A549 (cell line): Measurements from ENCODE around the gene ZFP57. TPM values are rescaled to one million over a fixed set of nuclear protein-coding genes. Genes with fewer than 3 reads are reported as not detected.

Source experiments
- ATAC-seq, 2 experiments: fragments of 200-7000 bp in 1 of 2; fragments of >200 bp in 1 of 2; cut with Nextera tagmentation in 1 of 2; cut with Tn5 transposase in 1 of 2; 3 replicates each; pipeline versions ENCODE4 v1.8.0 to v1.9.1; 2018 to 2020; ENCODE audit warnings: mild to moderate bottlenecking in 1 of 2, moderate library complexity in 1 of 2
- CTCF ChIA-PET: fragments of 300-600 bp; sonication (Branson Sonifier 250); formaldehyde crosslinking; extraction: SDS; loops from one replicate; lab custom pipeline; 2021; ENCODE audit warnings: antibody characterized with exemption, inconsistent platforms; lab: Yijun Ruan, JAX
- POLR2A ChIA-PET: fragments of 350-600 bp; formaldehyde crosslinking; extraction: SDS; loops from one replicate; lab custom pipeline; 2021; ENCODE audit warnings: antibody characterized with exemption, inconsistent platforms; lab: Yijun Ruan, JAX
- DNase-seq, 2 experiments: peaks; one replicate each; pipeline versions ENCODE4 v3.0.0 to v3.0.0-alpha.2; 2011 to 2016; ENCODE audit warnings: low read depth in 1 of 2, low spot score in 1 of 2
- FAIRE-seq: peaks from 2 replicates; lab custom pipeline; 2011; peaks lifted over from hg19 to GRCh38; lab: Jason Lieb, UNC
- H3K27ac ChIP-seq, 2 experiments: fragments of >200 bp; sonication (Bioruptor Twin); formaldehyde crosslinking; 3 replicates each; pipeline ENCODE4 v1.5.1; 2016 to 2017
- H3K4me1 ChIP-seq: fragments of >200 bp; sonication (Bioruptor Twin); formaldehyde crosslinking; 3 replicates; pipeline ENCODE4 v1.6.1; 2016
- H3K4me2 ChIP-seq: fragments of >200 bp; sonication (Bioruptor Twin); formaldehyde crosslinking; 3 replicates; pipeline ENCODE4 v1.6.1; 2016
- H3K4me3 ChIP-seq: fragments of >200 bp; sonication (Bioruptor Twin); formaldehyde crosslinking; 3 replicates; pipeline ENCODE4 v1.5.1; 2016
- H3K9me3 ChIP-seq: fragments of >200 bp; sonication (Bioruptor Twin); formaldehyde crosslinking; 3 replicates; pipeline ENCODE4 v1.6.1; 2016
- CBX8 ChIP-seq: fragments of 200-600 bp; sonication (generic); IDR thresholded peaks from 2 replicates; pipeline ENCODE4 v1.6.1; 2016
- EHF ChIP-seq: fragments of 250-450 bp; sonication (Bioruptor Pico); IDR thresholded peaks from 2 replicates; pipeline ENCODE4 v1.5.0; 2020; ENCODE audit warnings: mild to moderate bottlenecking
- EP300 ChIP-seq, 2 experiments: fragments of >200 bp; sonication (Bioruptor Twin); formaldehyde crosslinking; IDR thresholded peaks; 2 replicates in 1 of 2; 3 replicates in 1 of 2; pipeline ENCODE4 v1.6.1; 2016 to 2017
- ESRRA ChIP-seq: fragments of 150-350 bp; IDR thresholded peaks from 2 replicates; pipeline ENCODE4 v1.6.1; 2014; ENCODE audit warnings: mild to moderate bottlenecking, low read length, borderline replicate concordance
- FOXS1 ChIP-seq: fragments of 250-450 bp; sonication (Bioruptor Pico); IDR thresholded peaks from 2 replicates; pipeline ENCODE4 v1.5.0; 2020; ENCODE audit warnings: mild to moderate bottlenecking, moderate library complexity
- HDAC2 ChIP-seq: fragments of 200-600 bp; sonication (generic); IDR thresholded peaks from 2 replicates; pipeline ENCODE4 v1.6.1; 2016
- HEYL ChIP-seq: fragments of 250-450 bp; sonication (Bioruptor Pico); IDR thresholded peaks from 2 replicates; pipeline ENCODE4 v1.8.0; 2021; ENCODE audit warnings: mild to moderate bottlenecking, moderate library complexity
- HOXB5 ChIP-seq: fragments of 250-450 bp; sonication (Bioruptor Pico); IDR thresholded peaks from 2 replicates; pipeline ENCODE4 v1.5.0; 2020; ENCODE audit warnings: mild to moderate bottlenecking, moderate library complexity
- JUNB ChIP-seq: fragments of >200 bp; sonication (Bioruptor Twin); formaldehyde crosslinking; IDR thresholded peaks from 2 replicates; pipeline ENCODE4 v1.6.1; 2016
- MAZ ChIP-seq: fragments of 150-350 bp; IDR thresholded peaks from 2 replicates; pipeline ENCODE4 v1.6.1; 2014; ENCODE audit warnings: antibody characterized with exemption, low read depth, low read length, borderline replicate concordance
- MYC ChIP-seq: IDR thresholded peaks from 2 replicates; pipeline ENCODE4 v1.6.1; 2012; ENCODE audit warnings: mild to moderate bottlenecking, inconsistent platforms, low read length, improper control_type of control experiment, borderline replicate concordance
- NFE2L2 ChIP-seq: fragments of 150-350 bp; conservative IDR thresholded peaks from 2 replicates; pipeline ENCODE4 v1.6.1; 2014; ENCODE audit warnings: low read length
- NPAS2 ChIP-seq: fragments of 250-450 bp; sonication (Bioruptor Pico); IDR thresholded peaks from 2 replicates; pipeline ENCODE4 v1.8.0; 2022; ENCODE audit warnings: mild to moderate bottlenecking, moderate library complexity, borderline replicate concordance
- PHF8 ChIP-seq: fragments of 200-600 bp; sonication (generic); IDR thresholded peaks from 2 replicates; pipeline ENCODE4 v1.6.1; 2016; ENCODE audit warnings: low read depth, mild to moderate bottlenecking, antibody characterized with exemption, moderate library complexity, borderline replicate concordance
- POLR2A ChIP-seq: IDR thresholded peaks from 2 replicates; pipeline ENCODE4 v1.6.1; 2012; ENCODE audit warnings: mild to moderate bottlenecking, low read length
- POLR2AphosphoS2 ChIP-seq: conservative IDR thresholded peaks from 2 replicates; pipeline ENCODE4 v1.6.1; 2012; ENCODE audit warnings: low read length, improper control_type of control experiment, inconsistent platforms
- RAD21 ChIP-seq, 2 experiments: fragments of >200 bp in 1 of 2; sonication (Bioruptor Twin) in 1 of 2; formaldehyde crosslinking in 1 of 2; IDR thresholded peaks in 1 of 2; conservative IDR thresholded peaks in 1 of 2; 2 replicates in 1 of 2; 3 replicates in 1 of 2; pipeline ENCODE4 v1.6.1; 2012 to 2018; ENCODE audit warnings: inconsistent platforms in 1 of 2
- RARB ChIP-seq: fragments of 250-450 bp; sonication (Bioruptor Pico); IDR thresholded peaks from 2 replicates; pipeline ENCODE4 v1.8.0; 2021; ENCODE audit warnings: mild to moderate bottlenecking, moderate library complexity
- RCOR1 ChIP-seq: fragments of 150-350 bp; IDR thresholded peaks from 2 replicates; pipeline ENCODE4 v1.6.1; 2014; ENCODE audit warnings: antibody characterized with exemption, low read length, low read depth
- RFX5 ChIP-seq: fragments of 450-650 bp; IDR thresholded peaks from 2 replicates; pipeline ENCODE4 v1.7.1; 2014; ENCODE audit warnings: antibody characterized with exemption, mild to moderate bottlenecking, moderate library complexity
- SMC3 ChIP-seq: fragments of >200 bp; sonication (Bioruptor Twin); formaldehyde crosslinking; IDR thresholded peaks from 3 replicates; pipeline ENCODE4 v1.6.1; 2018; ENCODE audit warnings: inconsistent platforms
- SREBF2 ChIP-seq: fragments of 450-650 bp; IDR thresholded peaks from 2 replicates; pipeline ENCODE4 v1.6.1; 2014; ENCODE audit warnings: mild to moderate bottlenecking, moderate library complexity
- TFCP2L1 ChIP-seq: fragments of 250-450 bp; sonication (Bioruptor Pico); IDR thresholded peaks from 2 replicates; pipeline ENCODE4 v1.5.0; 2021; ENCODE audit warnings: mild to moderate bottlenecking
- TP53 ChIP-seq: fragments of 250-450 bp; sonication (Bioruptor Pico); IDR thresholded peaks from 2 replicates; pipeline ENCODE4 v1.5.0; 2021; ENCODE audit warnings: mild to moderate bottlenecking, moderate library complexity
- ZNF302 ChIP-seq: fragments of 250-450 bp; sonication (Bioruptor Pico); IDR thresholded peaks from 2 replicates; pipeline ENCODE4 v1.9.0; 2021; ENCODE audit warnings: inconsistent platforms, mild to moderate bottlenecking, moderate library complexity
- WGBS: methylation state at CpG from one replicate; pipeline ENCODE4 v1.1.6; 2017; ENCODE audit errors: missing lambda C conversion rate; 5-methylcytosine and 5-hydroxymethylcytosine counted together
- polyA plus RNA-seq, 4 experiments: library from polyadenylated mRNA; depleted of rRNA in 3 of 4; stranded (reverse); fragments of >200 nt; fragmentation: RNase III in 1 of 4; extraction: RNeasy Plus Mini Kit Qiagen cat#74134 plus additional on column Dnase treatment in 1 of 4; gene quantifications; 2 replicates in 3 of 4; 3 replicates in 1 of 4; pipeline ENCODE4 v1.2.3, GENCODE V29; 2011 to 2017
- TF ChIP-seq, protein P1 (sequence below): IDR thresholded peaks from 2 replicates; pipeline ENCODE4 v1.6.1; 2012
- TF ChIP-seq, protein P2 (sequence below): fragments of 200-600 bp; sonication (generic); IDR thresholded peaks from 2 replicates; pipeline ENCODE4 v1.6.1; 2016; ENCODE audit warnings: antibody characterized with exemption, mild to moderate bottlenecking, moderate library complexity
- TF ChIP-seq, protein P3 (sequence below): fragments of 250-450 bp; sonication (Bioruptor Pico); IDR thresholded peaks from 2 replicates; pipeline ENCODE4 v1.5.0; 2021; ENCODE audit warnings: mild to moderate bottlenecking, moderate library complexity, borderline replicate concordance
- TF ChIP-seq, protein P4 (sequence below): IDR thresholded peaks from 2 replicates; pipeline ENCODE4 v1.6.1; 2012; ENCODE audit warnings: low read depth, borderline replicate concordance
- TF ChIP-seq, protein P5 (sequence below): fragments of >200 bp; sonication (Bioruptor Twin); formaldehyde crosslinking; IDR thresholded peaks from 2 replicates; pipeline ENCODE4 v1.6.1; 2016

Gene ZFP57
- polyA plus RNA-seq, 2 of the 4 experiments (the other 2 are of a cell fraction), result 0.08 TPM; not detected in 1

DNA sequence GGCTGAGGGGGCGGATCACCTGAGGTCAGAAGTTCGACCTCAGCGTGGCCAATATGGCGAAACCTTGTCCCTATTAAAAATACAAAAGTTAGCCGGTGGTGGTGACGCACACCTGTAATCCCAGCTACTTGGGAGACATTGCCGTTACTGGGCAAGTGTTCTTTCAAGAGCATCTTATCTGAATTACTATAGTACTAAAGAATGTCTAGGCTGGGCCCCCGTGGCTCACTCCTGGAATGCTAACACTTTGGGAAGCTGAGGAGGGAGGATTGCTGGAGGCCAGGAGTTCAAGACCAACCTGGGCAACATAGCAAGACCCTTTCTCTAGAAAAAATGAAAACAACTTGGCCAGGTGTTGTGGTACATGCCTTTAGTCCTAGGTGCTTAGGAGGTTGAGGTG is 859 bp upstream of the ZFP57 start:
- WGBS, result 57% methylated on average over 8 of the region's 8 CpGs
- Histone ChIP-seq H3K4me2 (no peak overlapping the region), H3K9me3 (no peaks in the 10 kb centered on the region), H3K27ac (no peak overlapping the region), H3K4me1 (peaks cover 14% of the 10 kb centered on the region; the same call in 1 of the 3 replicates), H3K4me3 (no peak overlapping the region)
- no peak for DNase-seq
- TF ChIP-seq, protein P1, sequence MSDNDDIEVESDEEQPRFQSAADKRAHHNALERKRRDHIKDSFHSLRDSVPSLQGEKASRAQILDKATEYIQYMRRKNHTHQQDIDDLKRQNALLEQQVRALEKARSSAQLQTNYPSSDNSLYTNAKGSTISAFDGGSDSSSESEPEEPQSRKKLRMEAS, result no peak
- no peak for TF ChIP-seq HEYL
- TF ChIP-seq NPAS2 (CRISPR knock-in tag), result no peak
- TF ChIP-seq JUNB, result no peak
- no peak for TF ChIP-seq RAD21 (conservative IDR thresholded peaks at IDR 0.05 in 1 of 2, IDR thresholded peaks at IDR 0.05 in 1 of 2)
- no peak for TF ChIP-seq ZNF302 (CRISPR knock-in tag)
- no peak for TF ChIP-seq HOXB5 (CRISPR knock-in tag)
- no peak for TF ChIP-seq TFCP2L1
- TF ChIP-seq NFE2L2, result no peak
- no peak for TF ChIP-seq TP53 (CRISPR knock-in tag)
- TF ChIP-seq HDAC2, result no peak
- TF ChIP-seq CBX8, result no peak
- TF ChIP-seq, protein P2, sequence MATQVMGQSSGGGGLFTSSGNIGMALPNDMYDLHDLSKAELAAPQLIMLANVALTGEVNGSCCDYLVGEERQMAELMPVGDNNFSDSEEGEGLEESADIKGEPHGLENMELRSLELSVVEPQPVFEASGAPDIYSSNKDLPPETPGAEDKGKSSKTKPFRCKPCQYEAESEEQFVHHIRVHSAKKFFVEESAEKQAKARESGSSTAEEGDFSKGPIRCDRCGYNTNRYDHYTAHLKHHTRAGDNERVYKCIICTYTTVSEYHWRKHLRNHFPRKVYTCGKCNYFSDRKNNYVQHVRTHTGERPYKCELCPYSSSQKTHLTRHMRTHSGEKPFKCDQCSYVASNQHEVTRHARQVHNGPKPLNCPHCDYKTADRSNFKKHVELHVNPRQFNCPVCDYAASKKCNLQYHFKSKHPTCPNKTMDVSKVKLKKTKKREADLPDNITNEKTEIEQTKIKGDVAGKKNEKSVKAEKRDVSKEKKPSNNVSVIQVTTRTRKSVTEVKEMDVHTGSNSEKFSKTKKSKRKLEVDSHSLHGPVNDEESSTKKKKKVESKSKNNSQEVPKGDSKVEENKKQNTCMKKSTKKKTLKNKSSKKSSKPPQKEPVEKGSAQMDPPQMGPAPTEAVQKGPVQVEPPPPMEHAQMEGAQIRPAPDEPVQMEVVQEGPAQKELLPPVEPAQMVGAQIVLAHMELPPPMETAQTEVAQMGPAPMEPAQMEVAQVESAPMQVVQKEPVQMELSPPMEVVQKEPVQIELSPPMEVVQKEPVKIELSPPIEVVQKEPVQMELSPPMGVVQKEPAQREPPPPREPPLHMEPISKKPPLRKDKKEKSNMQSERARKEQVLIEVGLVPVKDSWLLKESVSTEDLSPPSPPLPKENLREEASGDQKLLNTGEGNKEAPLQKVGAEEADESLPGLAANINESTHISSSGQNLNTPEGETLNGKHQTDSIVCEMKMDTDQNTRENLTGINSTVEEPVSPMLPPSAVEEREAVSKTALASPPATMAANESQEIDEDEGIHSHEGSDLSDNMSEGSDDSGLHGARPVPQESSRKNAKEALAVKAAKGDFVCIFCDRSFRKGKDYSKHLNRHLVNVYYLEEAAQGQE, result no peak
- no peak for TF ChIP-seq PHF8
- FAIRE-seq, result no peak
- ChIA-PET CTCF (interaction anchor here (0.7 kb wide), 1 partner anchor 18 kb away, joined by 5 read pairs; no protein-coding TSS in a partner anchor), POLR2A (no interaction called here)
- ATAC-seq, result no peak

DNA sequence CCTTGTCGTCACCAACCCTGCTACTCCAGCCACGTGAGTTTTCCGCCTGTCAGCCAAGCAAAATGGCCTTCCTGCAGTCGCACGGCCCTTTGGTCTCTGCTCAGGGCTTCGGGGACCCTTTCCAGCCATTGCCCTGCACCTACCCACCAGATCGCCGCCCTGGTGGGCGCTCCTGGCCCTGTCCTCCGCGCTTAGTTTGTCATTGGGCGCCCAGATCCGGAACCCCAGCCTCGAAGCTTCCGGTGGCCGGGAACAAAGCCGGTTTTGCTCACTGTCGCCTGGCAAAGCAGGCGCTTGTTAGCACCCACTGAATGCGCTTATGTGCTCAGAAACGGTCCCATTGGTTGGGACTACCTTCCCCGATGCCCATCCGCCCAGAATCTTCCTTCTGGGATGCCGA is 536 bp downstream of the ZFP57 start:
- Histone ChIP-seq H3K9me3 (no peaks in the 10 kb centered on the region), H3K27ac (no peak overlapping the region), H3K4me2 (no peak overlapping the region), H3K4me3 (no peak overlapping the region), H3K4me1 (peaks cover 14% of the 10 kb centered on the region; the same call in 1 of the 3 replicates)
- ATAC-seq (no peak), FAIRE-seq (no peak), DNase-seq (no peak)
- whole genome bisulfite sequencing, result 78% methylated on average over 24 of the region's 24 CpGs
- CTCF ChIA-PET, result no interaction called here
- TF ChIP-seq FOXS1 (no peak), POLR2A (no peak), HEYL (no peak), EP300 (IDR thresholded peaks at IDR 0.05) (no peak), JUNB (no peak), ESRRA (no peak), TFCP2L1 (no peak), HOXB5 (CRISPR knock-in tag) (no peak), SREBF2 (no peak)
- TF ChIP-seq, protein P3, sequence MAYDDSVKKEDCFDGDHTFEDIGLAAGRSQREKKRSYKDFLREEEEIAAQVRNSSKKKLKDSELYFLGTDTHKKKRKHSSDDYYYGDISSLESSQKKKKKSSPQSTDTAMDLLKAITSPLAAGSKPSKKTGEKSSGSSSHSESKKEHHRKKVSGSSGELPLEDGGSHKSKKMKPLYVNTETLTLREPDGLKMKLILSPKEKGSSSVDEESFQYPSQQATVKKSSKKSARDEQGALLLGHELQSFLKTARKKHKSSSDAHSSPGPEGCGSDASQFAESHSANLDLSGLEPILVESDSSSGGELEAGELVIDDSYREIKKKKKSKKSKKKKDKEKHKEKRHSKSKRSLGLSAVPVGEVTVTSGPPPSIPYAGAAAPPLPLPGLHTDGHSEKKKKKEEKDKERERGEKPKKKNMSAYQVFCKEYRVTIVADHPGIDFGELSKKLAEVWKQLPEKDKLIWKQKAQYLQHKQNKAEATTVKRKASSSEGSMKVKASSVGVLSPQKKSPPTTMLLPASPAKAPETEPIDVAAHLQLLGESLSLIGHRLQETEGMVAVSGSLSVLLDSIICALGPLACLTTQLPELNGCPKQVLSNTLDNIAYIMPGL (CRISPR knock-in tag), result no peak
- POLR2A ChIA-PET, result no interaction called here

DNA sequence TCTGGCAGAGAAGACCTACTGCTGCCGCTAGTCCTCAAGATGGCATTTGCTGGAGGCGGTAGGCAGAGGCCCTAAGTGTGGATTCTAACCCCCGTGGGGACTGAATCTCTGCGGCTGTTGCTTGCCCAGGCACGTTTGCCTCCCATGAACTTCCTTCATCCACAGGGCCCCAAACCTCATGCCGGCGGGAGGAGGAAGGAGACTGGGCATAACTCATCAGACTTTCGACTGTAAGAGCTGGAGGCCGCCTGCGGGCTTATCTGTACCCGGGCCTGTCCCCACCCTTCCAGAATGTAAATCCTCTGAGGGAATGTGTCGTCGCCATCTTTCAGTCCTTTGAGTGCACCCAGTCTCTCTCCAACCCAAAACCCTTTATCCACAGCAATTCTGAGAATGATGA is 990 bp downstream of the ZFP57 start:
- ATAC-seq, result no peak
- no peak for TF ChIP-seq RCOR1
- TF ChIP-seq POLR2A, result no peak
- no peak for TF ChIP-seq TP53 (CRISPR knock-in tag)
- no peak for TF ChIP-seq EHF
- TF ChIP-seq MYC, result no peak
- no peak for TF ChIP-seq POLR2AphosphoS2
- TF ChIP-seq RFX5, result no peak
- TF ChIP-seq SMC3, result no peak
- TF ChIP-seq, protein P4, sequence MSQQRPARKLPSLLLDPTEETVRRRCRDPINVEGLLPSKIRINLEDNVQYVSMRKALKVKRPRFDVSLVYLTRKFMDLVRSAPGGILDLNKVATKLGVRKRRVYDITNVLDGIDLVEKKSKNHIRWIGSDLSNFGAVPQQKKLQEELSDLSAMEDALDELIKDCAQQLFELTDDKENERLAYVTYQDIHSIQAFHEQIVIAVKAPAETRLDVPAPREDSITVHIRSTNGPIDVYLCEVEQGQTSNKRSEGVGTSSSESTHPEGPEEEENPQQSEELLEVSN, result no peak
- TF ChIP-seq, protein P5, sequence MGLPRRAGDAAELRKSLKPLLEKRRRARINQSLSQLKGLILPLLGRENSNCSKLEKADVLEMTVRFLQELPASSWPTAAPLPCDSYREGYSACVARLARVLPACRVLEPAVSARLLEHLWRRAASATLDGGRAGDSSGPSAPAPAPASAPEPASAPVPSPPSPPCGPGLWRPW, result no peak
- TF ChIP-seq MAZ, result no peak
- TF ChIP-seq HDAC2, result no peak
- TF ChIP-seq SREBF2, result no peak
- TF ChIP-seq ESRRA, result no peak
- no peak for TF ChIP-seq RARB (CRISPR knock-in tag)

More for the DNA sequence above, 990 bp downstream of the ZFP57 start:
- FAIRE-seq (no peak), DNase-seq (no peak)
- H3K4me2 ChIP-seq, result no peak overlapping the region
- POLR2A ChIA-PET, result no interaction called here
- H3K4me3 ChIP-seq, result no peak overlapping the region
- H3K9me3 ChIP-seq, result no peaks in the 10 kb centered on the region
- CTCF ChIA-PET, result no interaction called here
- H3K27ac ChIP-seq, result no peak overlapping the region
- peaks cover 14% of the 10 kb centered on the region; the same call in 1 of the 3 replicates for H3K4me1 ChIP-seq
- WGBS, result 91% methylated on average over 12 of the region's 13 CpGs
